Embryonic facial prominence (tissue), 1 donor: ENCODE data around the gene DAP.

Experiments used
- DNase-seq: peaks from one replicate; pipeline ENCODE4 v3.0.0-alpha.2; 2016; ENCODE audit errors: extremely low spot score

DAP gene

GRCh38 chr5:10690460-10691440, 70.3 kb downstream of the DAP start:
- no peak for DNase-seq

- no peak for DNase-seq
These were observed 71.5 kb downstream of the DAP start for GRCh38 chr5:10689391-10690081.

GRCh38 chr5:10688651-10689171, 72.3 kb downstream of the DAP start:
- no peak for DNase-seq

- no peak for DNase-seq
These were observed 74.1 kb downstream of the DAP start for GRCh38 chr5:10686890-10687289.

GRCh38 chr5:10685115-10685521, 75.9 kb downstream of the DAP start:
- no peak for DNase-seq

GRCh38 chr5:10684303-10685086, 76.5 kb downstream of the DAP start:
- no peak for DNase-seq

- no peak for DNase-seq
These were observed 78.1 kb downstream of the DAP start for GRCh38 chr5:10682801-10683525.

GRCh38 chr5:10681731-10682679, 79.0 kb downstream of the DAP start:
- no peak for DNase-seq

- DNase-seq, result no peak
These were observed 80.1 kb downstream of the DAP start for GRCh38 chr5:10680876-10681481.

GRCh38 chr5:10679336-10679988, 81.6 kb downstream of the DAP start:
- DNase-seq, result no peak

GRCh38 chr5:10678244-10678643, 82.8 kb downstream of the DAP start:
- no peak for DNase-seq

GRCh38 chr5:10677533-10677932, 83.5 kb downstream of the DAP start:
- DNase-seq, result no peak

GRCh38 chr5:10676946-10677345, 84.1 kb downstream of the DAP start:
- DNase-seq, result no peak

- DNase-seq, result no peak
These were observed 84.8 kb downstream of the DAP start for GRCh38 chr5:10676224-10676623.

GRCh38 chr5:10675177-10675700, 85.8 kb downstream of the DAP start:
- no peak for DNase-seq

GRCh38 chr5:10674582-10674981, 86.5 kb downstream of the DAP start:
- no peak for DNase-seq

- DNase-seq, result no peak
These were observed 86.9 kb downstream of the DAP start for GRCh38 chr5:10674096-10674495.

- DNase-seq, result no peak
These were observed 87.6 kb downstream of the DAP start for GRCh38 chr5:10673407-10673806.

GRCh38 chr5:10673017-10673389, 88.0 kb downstream of the DAP start:
- DNase-seq, result no peak
